Measurements from ENCODE around the gene ZNF526.

Gene ZNF526

DNA sequence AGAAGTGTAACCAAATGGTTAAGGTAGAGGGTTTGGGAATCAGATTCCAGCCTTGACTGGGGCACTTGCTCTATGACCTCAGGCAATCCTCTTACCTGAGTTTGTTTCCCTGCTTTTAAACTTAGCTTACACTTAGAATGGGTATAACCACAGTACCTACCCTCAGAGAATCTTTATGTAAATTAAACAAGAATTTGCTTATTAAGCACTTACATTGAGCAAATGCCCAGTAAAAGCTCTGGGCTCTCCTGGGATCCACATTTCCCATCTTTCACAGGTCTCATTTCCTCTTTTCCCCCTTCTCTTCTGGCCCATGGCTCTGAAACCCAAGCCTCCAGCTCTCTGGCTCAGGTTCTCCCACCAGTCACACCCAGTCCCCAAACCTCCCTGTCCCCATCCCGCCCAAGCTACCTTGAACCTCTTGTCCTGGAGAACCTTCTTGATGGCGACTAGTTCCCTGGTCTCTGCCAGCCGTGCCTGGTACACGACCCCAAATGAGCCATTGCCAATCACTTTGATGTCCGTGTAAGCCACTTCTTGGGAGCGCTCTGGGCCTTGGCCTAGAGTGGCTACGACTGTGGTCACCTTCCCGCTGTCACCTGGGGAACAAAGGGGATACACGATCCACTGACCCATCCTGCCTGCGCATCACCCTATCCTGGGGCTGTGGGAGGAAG is 19.6 kb downstream of the ZNF526 start:
- TF ChIP-seq CTCF (IDR thresholded peaks at IDR 0.05), result no peak

DNA sequence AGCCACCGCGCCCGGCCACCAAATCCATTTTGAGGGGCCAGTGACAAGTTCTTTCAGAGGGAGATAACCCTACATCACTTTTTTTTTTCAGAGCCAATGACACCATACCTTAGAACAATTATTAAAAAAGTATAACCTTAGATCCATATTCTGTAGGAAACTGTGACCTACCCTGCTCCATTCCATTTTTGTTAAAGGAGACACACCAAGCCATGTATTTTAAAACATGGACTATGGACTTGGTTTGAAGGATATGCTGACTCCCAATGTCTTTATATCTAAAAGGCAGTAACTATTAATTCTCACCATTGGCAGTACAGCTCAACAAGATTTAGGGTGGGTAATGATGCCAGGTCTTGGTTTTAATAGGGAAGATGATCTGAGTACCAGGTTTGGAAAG is 21.2 kb downstream of the ZNF526 start:
- TF ChIP-seq CTCF (IDR thresholded peaks at IDR 0.05), result no peak

DNA sequence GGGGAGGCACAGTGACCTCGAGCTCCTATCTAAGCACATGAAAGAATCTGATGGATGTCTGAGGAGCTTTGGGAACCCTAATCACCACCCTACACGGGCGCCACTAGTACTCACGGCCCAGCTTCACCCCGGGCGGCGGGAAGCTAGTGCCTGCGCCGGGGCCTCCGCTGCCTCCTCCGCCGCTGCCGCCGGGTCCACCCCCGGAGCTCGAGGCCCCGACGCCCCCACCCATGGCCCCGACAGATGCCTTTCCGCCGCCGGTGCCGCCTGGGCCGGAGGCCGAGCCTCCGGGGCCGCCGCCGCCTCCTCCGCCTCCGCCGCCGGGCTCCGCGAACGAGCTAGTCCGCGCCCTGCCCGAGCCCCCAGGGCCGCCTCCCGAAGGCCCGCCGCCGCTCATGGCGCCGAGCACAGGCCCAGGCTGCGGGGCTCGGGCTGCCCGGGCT is 22.0 kb downstream of the ZNF526 start:
- no peak for TF ChIP-seq CTCF (IDR thresholded peaks at IDR 0.05)

DNA sequence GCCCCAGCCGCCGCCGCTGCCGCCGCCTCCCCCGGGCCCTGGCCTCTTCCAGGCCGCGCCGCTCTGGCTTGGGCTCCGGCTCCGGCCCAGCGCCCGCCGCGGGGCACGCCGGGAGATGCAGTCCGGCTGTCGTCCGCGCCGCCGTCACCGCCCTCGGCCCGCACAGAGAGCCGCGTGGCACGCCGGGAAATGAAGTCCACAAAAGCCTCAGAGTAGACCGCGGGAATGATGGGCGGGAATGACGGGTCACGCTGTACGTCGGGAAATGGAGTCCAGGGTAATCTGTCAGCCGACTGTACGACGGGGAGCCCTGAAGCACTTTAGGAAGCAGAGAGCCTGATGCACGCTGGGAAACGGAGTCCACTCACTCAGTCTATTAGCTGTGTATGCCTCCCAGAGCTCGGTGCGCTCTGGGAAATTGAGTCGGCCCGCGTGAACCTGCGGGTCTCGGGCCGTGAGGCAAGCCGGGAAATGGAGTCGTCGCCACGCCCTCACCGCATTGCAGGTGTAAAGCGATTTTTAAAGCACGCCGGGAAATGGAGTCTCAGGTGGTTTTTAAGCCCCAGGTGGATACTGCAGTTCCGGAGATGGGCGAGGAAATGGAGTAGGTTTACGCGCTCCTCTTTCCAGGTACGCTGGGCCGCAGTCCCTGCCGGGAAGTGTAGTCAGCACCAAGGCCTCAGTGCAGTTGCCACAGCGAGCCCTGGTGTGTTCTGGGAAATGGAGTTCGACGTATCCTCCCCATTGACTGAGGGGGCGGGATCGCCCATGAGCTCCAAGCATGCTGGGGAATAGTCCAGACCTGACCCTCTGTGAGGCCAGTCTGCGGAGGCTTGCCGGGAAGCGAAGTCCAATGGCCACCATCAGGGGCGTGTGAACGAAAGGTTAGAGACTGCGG is 22.6 kb downstream of the ZNF526 start, which contains the start of gene GSK3A:
Gene GSK3A, minus strand, starts transcription at position 91 of the 898 bp plus-strand sequence. CDS start 137 bp downstream, outside the sequence.
- no peak for TF ChIP-seq CTCF (IDR thresholded peaks at IDR 0.05)

- peak; percentile 49 for TF ChIP-seq CTCF (IDR thresholded peaks at IDR 0.05)
These were observed 24.5 kb downstream of the ZNF526 start for GRCh38 chr19:42244347-42245220.

DNA sequence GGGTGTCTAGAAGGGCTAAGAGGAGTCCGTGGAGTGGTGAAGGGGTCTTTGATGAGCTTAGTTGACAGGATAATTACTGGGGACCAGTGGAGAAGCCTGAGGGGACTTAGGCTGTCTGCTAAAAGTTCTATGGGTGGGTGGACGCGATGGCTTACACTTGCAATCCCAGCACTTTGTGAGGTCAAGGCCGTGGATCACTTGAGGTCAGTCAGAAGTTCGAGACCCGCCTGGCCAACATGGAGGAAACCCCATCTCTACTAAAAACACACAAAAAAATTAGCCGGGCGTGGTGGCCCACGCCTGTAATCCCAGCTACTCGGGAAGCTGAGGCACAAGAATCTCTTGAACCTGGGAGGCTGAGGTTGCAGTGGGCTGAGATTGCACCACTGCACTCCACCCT is 25.1 kb downstream of the ZNF526 start:
- TF ChIP-seq CTCF (IDR thresholded peaks at IDR 0.05), result no peak
